Measurements from ENCODE around the gene ANKRD62.
A peak's percentile ranks its signal among the peaks of the same experiment; 100 is the strongest.
"Not testable (repeated sequence)": the region's sequence is repeated elsewhere in the genome, so short reads cannot be mapped to it uniquely, and the experiment has no call there.

ANKRD62 gene

DNA sequence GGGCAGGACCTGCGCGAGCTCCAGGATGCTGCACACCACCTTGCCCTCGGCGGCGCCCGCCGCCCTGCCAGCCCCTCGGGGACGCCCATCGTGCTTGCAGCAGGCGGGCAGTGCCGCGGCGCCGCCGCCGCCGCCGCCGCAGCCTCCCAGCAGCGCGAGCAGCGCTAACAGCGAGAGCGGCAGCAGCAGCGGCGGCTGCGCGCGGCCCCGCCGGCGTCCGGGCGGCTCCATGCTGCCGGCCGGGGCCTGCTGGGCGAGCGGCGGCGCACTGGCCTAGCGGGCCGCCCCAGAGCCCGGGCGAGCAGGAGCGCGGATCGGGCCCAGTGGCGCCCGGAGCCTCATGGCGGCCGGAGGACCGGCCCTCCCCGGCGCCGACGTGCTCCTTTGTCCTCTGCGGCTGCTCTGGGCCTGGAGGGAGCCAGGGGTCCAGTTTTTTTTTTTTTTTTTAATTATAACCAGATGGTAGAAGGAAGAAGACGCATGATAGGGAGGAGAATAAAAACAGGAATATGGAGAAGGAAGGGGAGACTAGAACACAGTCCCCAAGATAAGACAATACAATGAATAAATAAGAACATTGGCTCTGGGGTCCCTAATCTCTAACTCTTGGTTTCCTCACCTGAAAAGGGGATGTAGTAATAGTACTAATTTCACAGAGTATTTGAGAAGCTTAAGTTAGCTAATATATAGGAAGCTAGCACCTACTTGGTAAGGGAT, 17.1 kb upstream of the ANKRD62 start:
- TF ChIP-seq, protein P1, sequence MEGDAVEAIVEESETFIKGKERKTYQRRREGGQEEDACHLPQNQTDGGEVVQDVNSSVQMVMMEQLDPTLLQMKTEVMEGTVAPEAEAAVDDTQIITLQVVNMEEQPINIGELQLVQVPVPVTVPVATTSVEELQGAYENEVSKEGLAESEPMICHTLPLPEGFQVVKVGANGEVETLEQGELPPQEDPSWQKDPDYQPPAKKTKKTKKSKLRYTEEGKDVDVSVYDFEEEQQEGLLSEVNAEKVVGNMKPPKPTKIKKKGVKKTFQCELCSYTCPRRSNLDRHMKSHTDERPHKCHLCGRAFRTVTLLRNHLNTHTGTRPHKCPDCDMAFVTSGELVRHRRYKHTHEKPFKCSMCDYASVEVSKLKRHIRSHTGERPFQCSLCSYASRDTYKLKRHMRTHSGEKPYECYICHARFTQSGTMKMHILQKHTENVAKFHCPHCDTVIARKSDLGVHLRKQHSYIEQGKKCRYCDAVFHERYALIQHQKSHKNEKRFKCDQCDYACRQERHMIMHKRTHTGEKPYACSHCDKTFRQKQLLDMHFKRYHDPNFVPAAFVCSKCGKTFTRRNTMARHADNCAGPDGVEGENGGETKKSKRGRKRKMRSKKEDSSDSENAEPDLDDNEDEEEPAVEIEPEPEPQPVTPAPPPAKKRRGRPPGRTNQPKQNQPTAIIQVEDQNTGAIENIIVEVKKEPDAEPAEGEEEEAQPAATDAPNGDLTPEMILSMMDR (conservative IDR thresholded peaks at IDR 0.05; ENCODE audit: low read depth, low read length) = no peak
- peak; percentile 56 for DNase-seq (ENCODE audit: low read depth)

DNA sequence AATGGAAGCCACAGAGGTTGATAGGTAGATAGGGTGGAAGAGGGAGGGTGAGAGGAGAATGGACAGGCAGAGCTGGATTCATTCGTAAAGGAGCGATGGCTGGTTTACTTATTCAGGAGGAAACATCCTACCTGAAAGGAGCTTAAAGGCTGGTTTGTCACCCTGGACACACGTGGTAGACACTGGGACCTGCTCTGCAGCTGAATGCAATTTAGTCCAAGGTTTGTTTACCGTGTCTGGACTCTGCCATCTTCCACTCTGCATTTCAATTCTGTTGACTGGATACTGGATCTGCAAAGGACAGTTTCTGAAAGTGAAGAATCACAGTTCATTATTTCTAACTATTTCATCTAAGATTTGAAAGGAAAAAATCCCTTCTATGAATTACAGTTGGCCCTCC, 15.6 kb upstream of the ANKRD62 start:
- DNase-seq (ENCODE audit: low read depth); H3K4me3 ChIP-seq (ENCODE audit: low read depth, low read length): not testable (repeated sequence)

More for the DNA sequence above, 17.1 kb upstream of the ANKRD62 start:
- H3K4me3 ChIP-seq (ENCODE audit: low read depth, low read length) = peak overlapping the region; percentile 46

DNA sequence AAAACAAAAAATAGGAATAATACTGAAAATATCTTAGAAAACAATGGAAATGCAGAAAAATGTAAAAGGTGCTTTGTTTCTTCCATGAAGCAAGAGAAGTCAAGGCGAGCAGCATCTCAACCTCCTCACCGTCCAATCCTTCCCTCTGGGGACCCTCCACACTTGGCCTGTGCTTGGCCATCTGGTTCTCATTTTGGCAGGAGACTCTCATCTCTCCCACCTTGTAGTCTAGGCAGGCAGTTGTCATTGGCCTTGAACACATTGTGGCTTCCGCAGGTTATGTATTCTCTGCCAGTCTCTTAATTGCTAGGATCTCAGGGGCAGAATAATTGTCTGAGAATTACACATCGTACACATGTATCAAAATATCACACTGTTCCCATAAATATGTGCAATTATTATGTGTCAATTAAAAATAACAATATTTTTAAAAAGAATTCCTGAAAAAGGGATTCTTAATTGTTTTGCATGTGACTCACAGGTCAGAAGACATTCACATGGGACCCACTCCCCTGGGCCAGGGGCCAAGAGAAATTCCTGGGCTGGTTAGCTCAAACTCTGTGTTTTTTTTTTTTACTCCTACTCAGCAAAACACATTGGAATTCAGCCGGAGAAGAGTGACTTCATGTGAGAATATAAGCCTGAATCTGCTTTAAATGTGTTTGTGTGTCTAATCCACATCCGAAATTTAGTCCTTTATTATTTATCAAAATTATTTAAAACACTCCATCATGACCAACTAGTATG, 14.0 kb upstream of the ANKRD62 start:
- no peak overlapping the region for H3K4me3 ChIP-seq (ENCODE audit: low read depth, low read length)
- TF ChIP-seq, protein P1 (conservative IDR thresholded peaks at IDR 0.05; ENCODE audit: low read depth, low read length) = no peak
- peak; percentile 87 for DNase-seq (ENCODE audit: low read depth)

DNA sequence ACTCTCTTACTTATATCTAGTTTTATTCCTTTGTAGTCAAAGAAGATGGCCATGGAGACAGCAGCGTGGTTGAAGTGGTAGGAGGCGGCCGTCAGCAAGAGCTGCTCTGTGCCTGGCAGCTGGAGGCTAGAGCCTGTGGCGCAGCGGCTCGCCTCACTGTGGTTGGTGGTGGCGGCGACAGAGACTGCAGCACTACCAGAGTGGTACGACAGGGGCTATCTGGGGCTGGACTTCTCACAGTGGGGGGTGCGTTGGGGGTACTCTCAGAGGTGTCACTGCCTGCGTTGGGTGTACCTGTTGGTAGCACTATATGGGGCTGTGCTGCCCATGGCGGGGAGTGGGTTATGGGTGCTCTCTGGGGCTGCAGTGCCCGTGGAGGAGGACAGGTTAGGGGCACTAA, 8.5 kb upstream of the ANKRD62 start:
- no peak for DNase-seq (ENCODE audit: low read depth)
- TF ChIP-seq, protein P1 (conservative IDR thresholded peaks at IDR 0.05; ENCODE audit: low read depth, low read length) = no peak

DNA sequence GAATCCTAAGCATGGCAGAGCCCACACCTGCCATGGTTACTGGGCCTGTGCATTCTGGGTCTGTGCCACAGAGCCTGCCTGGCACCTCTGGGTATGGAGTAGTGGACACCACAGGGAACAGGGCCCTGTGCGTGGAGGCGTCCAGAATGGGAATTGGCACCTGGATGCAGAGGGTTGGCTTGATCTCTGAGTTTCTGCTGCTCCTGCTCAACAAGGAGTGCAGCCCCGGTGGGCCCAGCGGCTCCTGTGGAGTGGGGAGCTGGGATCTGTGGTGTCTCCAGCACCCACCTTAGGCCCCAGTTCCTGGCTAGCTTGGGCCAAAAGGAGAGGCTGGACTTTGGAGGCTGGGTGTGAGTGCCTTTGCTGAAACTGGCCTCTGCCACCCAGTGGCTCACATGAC, 7.9 kb upstream of the ANKRD62 start:
- no peak for DNase-seq (ENCODE audit: low read depth)
- H3K4me3 ChIP-seq (ENCODE audit: low read depth, low read length) = no peak overlapping the region
- TF ChIP-seq, protein P1 (conservative IDR thresholded peaks at IDR 0.05; ENCODE audit: low read depth, low read length) = no peak

More for the DNA sequence above, 8.5 kb upstream of the ANKRD62 start:
- no peak overlapping the region for H3K4me3 ChIP-seq (ENCODE audit: low read depth, low read length)

DNA sequence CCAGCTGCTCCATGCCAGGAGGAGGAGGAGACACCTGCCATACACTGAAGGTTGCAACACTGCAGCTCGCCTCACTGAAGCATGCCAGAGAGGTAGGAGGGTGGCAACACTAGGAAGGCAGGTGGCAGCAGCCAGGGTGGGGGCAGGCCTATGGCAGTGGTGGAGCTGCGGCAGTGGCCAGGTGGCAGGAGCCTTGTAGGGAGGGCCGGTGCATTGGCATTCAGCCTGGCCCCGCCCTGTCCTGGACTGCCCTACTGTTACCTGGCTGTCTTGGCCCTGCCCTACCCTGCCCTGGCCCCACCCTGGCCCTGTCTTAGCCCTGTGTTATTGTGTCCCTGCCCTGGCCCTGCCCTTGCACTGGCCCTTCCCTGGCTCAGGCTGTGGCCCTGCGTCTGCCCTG, 7.4 kb upstream of the ANKRD62 start:
- H3K4me3 ChIP-seq (ENCODE audit: low read depth, low read length) = no peak overlapping the region
- no peak for DNase-seq (ENCODE audit: low read depth)
- TF ChIP-seq, protein P1 (conservative IDR thresholded peaks at IDR 0.05; ENCODE audit: low read depth, low read length) = no peak

DNA sequence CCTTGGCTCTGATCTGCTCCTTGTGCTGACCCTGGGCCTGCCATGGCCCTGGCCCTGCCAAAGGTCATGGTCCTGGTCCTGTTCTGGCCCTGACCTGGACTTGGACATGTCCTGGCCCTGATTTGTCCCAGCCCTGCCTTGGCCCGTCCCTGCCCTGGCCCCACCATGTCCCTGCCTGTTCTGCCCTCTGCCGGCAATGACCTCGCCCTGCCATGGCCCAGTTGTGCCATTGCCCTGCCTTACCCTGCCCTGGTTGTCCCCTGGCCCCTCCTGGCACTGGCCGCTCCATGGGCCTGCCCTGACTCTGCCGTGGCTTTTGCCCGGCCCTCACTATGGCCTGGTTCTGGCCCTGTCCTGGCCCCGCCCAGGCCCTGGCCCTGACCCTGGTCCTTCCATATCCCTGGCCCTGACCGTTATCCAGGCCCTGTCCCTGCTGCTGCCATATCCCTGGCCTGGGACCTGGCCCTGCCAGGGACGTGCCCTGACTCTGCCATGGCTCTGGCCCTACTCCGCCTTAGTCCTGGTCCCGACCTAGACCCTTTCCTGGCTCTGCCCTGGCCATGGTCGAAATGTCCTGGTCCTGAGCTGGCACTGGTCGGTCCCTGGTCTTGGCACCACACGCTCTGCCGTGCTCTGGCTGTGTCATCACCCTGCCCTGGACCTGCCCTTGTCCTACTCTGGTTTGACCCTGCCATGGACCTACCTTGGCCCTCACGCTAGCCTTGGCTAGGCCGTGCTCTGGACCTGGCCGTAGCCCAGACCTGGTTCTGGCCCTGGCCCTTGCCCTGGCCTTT, 6.8 kb upstream of the ANKRD62 start:
- H3K4me3 ChIP-seq (ENCODE audit: low read depth, low read length) = no peak overlapping the region
- DNase-seq (ENCODE audit: low read depth) = no peak
- TF ChIP-seq, protein P1 (conservative IDR thresholded peaks at IDR 0.05; ENCODE audit: low read depth, low read length) = no peak

Measured in choroid plexus epithelial cell (primary cell).